HG03575 (cell line): ENCODE results near the gene BEX2.
A peak's percentile ranks its signal among the peaks of the same experiment; 100 is the strongest.
"Not testable (repeated sequence)": the region's sequence is repeated elsewhere in the genome, so short reads cannot be mapped to it uniquely, and the experiment has no call there.

Source experiments
- ATAC-seq: cut with Tn5 transposase; IDR thresholded peaks from one replicate; pipeline ENCODE4 v1.9.1; 2021; ENCODE audit not compliant: unreplicated experiment, insufficient number of reproducible peaks, low FRiP score; ENCODE audit errors: extremely low read depth

Gene BEX2

DNA sequence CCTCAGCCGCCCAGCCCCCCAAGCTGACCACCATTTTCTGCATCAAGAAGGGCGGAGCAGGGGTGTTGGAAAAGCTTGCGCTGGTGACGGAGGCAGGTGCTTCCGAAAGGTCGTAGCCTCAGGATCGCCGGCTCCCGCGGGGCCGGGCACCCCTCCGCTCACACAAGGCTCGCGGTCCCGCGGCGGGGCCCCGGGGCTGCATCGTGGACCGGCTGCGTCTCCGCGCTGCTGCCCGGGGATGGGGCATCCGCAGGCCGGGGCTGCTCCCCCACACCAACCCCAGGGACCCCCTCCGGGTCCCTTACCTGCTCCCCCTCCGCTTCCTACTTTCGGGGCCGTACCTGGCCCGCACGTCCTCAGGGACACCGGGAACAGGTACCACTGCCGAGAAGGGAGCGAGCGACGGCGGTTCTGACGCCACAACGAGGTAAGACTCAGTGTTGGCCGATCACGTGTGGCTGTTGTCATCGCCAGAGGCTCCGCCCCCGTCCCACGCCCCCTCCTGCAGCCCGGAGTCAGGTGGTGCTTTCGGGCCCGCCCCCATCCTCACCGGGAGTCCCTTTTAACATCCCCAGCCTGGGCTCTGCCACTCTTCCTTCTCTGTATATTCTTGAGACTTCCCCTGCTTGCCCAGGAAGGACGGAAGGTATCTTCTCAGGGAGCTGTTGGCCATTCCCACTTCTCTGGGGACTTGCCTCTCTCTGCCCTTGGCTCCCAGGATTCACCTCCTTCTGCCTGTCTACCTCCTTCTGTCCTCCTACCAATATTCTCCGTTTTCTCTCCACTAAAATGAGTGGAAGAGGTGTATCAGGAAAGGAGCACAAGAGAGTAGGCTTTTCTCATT is at the start of gene BEX2:
TSS of gene BEX2 (minus strand) at position 436 of the 844 bp plus-strand sequence. CDS start 1,014 bp downstream, outside the sequence.
- peak; percentile 54 for ATAC-seq

DNA sequence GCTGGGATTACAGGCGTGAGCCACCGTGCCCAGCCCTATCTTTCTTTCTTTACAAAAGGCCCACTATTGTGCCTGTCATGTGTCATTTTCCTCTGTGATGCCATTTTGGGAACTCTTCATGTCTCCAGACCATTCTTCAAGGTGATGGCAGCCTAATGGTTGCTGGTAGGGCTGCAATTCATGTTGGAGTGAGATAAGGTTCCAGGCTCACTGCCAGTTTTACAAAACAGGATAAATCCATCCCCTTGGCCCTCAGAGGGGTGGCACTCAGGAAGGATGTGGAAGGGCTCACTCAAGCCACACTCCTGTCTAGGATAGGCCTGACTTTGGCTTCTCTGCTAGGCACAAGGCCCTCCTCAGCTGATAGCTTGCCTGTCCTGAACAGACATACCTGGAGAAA is 49.3 kb upstream of the BEX2 start:
- no peak for ATAC-seq

DNA sequence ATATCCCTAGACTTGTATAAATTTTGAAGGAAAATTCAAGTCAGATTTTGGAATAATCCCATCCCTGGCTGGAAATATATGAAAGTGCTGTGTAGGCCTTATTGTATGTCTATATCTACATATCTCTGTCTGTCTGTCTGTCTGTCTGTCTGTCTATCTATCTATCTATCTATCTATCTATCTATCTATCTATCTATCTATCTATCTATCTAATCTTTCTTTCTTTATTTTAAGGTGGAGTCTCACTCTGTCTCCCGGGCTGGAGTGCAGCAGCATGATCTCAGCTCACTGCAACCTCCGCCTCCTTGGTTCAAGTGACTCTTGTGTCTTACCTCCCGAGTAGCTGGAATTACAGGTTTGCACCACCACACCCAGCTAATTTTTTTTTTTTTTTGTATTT is 48.8 kb upstream of the BEX2 start:
- ATAC-seq, result not testable (repeated sequence)

DNA sequence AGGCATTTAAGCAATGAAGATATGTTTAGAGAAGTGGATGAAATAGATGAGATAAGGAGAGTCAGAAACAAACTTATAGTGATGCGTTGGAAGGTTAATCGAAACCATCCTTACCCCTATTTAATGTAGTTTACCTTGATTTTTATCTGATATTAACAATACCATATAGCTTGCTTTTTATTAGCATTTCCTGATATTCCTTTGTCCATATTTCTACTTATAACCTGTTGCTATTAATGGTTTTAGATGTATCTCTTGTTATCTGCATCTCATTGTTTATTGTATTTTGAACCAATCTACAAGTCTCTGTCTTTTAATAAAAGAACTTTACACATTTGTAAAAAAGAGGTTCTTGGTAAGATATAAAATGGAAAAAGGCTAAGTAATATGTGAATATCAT is 47.1 kb upstream of the BEX2 start:
- ATAC-seq, result no peak

DNA sequence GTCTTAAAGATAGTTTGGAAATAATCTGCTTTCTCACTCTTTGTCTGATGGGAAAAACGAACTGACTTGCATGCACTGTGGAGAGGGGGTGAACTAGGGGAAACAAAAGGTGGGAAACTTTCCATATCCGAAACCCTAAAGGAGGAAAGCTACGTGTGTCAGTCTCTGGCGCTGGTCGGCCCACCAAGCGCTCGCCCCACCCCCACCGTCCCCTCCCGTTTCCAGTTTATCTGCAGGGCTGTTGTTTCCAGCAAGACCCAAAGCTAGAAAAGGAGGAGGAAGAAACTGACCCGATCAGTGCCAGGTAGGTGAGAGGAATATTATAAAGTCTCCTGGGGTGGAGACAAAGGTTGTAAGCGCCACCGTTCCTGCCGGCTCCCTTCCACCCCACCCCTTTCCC is 46.1 kb upstream of the BEX2 start:
- no peak for ATAC-seq

DNA sequence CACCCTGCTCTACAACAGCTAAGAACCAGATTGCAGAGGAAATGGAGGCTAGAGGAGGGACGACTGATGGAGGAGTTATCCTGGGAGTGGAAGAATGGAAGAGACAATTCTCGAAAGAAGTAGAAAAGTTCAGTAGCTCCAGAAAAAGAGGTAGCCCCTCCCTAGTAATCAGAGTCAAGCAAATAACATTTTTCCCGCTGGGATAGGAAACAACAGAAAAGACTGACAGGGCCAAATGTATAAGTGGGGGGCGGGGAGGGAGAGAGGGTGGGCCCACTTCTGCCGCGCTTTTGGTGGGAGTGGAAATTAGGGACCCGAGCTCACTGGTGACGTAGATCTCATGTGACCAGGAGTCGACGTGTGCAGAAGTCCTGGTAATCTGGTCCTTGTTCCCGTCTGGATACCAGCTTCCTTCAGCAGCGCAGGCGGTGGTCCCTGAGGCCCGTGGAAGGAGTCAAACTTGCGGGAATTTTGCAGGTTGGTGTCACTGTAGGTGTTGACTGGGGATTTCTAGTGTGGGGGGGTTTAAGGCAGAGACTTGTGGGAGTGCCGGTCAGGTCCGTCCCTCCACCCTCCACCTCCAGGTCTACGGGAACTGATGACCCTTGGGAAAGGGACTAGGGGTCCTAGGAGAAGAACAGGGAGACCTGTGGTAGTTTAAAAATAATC is 45.5 kb upstream of the BEX2 start, which contains the start of gene TCEAL9:
TSS of gene TCEAL9 (plus strand) at position 377 of the 669 bp plus-strand sequence. CDS start 1,179 bp downstream, outside the sequence.
- ATAC-seq, result no peak

DNA sequence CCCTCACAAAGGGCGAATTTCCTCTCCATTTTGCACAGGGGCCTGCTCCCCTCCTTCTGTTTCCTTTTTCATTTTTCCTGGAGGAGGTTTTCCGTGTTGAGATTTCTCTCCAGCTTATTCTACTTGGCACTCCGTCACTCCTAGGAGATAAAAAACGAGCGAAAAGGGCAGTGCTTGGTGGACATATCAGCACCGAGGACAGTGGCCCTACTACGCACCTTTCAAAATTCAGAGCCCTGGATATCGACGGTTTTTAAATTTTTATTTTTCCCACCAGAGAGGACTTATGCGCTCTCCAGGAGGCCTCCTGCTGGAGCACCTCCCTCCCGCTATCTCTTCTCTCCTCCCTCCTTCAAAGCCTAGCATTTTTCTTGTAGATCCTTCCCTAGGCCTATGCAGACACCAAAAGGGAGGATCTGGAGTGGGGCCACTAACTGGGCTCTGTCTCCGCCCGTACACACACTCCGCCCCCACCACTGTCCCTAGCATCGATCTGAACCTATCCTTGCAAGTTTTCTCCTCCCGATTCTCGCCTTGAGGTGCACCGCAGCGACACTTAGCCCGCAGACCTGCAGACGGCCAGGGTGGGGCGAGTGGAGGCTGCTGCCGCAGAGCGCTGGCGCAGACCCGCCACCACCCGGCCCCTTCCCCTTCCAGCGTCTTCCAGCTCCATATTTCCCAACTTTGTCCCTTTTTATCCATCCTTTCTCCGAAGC is 37.0 kb upstream of the BEX2 start:
- no peak for ATAC-seq

DNA sequence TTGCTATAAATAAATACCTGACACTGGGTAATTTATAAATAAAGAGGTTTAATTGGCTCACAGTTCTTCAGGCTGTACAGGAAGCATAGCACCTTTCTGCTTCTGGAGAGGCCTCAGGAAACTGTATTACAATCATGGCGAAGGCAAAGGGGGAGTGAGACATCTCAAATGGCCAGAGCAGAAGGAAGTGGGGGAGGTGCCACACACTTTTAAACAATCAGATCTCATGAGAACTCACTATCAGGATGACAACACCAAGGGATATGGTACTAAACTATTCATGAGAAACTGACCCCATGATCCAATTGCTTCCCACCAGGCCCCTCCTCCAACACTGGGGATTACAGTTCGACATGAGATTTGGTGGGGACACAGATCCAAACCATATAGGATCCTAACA is 33.8 kb upstream of the BEX2 start:
- ATAC-seq, result no peak

DNA sequence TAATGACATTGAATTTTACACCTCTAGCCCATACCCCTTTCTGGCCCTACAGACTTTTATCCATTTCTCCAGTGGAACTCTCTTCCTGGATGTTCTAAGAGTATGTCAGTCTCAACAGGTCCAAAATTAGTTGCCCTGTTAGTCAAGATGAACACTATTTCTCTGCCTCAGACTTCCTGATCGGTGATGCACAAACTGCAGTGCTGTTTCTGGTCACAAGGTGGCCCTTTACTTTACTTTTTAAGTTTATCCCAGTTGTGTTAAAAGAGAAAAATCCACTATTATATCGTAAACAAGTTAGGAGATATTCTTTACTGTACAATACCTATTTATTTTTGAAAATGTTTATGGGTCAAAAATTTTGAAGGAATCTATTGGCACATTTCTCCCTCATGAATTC is 32.3 kb upstream of the BEX2 start:
- ATAC-seq, result no peak

DNA sequence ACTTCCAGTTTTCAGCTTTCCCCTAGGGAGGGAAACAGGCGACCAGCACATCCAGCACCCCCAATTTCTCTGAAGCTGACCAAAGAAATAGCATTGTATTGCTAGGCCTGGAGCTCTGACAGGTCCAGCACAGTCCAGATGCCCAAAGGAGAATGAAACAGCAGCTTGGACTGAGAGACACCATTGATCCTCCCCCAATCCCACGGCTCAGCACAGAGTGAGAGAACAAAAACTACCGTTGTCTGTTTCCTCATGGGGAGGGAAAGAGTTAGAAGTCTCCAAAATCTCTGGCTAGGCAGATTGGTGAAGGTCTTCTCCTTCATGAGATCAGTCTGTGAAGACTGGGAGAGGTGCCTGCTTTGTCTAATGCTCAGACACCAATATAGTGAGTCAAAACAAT is 27.9 kb upstream of the BEX2 start:
- ATAC-seq, result no peak

DNA sequence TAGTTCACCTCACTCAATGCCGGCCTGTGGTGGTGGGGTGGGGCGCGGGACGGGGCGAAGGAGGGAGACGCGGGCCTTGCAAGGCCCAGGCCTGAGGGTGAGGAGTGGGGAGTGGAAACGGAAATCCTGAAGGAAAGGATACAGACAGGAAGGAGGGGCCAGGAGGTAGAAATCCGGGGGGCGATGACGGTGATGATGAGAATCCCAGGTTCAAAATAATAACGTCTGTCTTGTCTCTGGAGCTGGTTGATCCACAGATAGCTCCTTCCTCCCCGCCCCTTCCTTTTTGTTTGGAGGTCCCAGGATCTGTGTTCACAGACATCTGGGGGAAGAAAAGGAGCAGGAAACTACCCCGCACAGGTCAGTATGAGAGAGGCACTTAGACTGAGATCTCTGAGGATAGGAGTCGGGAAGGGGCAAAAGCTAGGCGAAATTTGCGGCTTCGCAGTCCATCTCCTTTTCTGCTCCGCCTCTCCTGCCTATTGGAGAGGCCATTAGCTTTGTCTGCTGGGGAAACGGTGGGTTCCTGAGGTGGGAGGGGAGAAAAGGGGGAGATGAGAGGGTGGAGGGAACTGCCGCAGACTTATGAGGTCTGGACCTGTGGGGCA is 20.0 kb upstream of the BEX2 start:
- ATAC-seq, result no peak

DNA sequence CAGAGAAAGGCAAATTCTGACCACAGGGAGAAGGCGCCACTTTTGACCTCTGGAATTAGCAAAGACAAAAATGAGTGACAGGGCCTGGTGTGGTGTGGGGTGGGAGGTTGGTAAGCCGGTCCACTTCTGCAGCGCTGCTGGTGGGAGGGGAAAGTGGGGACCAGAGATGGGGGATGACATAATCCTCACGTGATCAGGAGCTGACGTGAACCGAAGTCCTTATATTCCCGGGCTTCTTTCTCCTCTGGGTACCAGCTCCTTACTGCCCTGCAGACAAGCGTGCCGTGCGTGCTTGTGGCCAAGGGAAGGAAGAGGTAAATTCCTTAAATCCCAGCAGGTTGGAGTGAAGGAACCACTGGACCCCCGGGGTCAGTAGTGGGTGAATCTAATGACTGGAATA is 19.2 kb upstream of the BEX2 start, which contains the start of gene TCEAL7:
TSS of gene TCEAL7 (plus strand) at position 249 of the 400 bp plus-strand sequence. CDS start 1,165 bp downstream, outside the sequence.
- no peak for ATAC-seq

DNA sequence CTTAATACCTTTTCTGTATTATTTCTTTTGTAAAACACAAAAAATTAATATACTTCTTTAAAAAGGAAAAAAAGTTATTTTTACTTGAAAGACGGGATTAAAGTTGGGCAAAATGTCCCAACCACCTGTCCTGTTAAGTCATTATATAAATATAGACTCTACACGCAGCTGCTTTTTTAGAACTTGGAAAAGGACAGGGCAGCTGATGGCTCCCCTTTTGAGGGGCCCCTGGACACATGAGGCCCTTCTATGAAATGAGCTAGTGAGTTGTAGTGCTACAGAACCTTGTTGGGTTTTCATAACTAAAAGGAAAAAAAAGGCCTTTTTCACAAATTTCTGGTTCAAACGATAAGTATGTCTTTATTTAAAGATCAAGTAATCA is 600 bp upstream of the BEX2 start:
- no peak for ATAC-seq

DNA sequence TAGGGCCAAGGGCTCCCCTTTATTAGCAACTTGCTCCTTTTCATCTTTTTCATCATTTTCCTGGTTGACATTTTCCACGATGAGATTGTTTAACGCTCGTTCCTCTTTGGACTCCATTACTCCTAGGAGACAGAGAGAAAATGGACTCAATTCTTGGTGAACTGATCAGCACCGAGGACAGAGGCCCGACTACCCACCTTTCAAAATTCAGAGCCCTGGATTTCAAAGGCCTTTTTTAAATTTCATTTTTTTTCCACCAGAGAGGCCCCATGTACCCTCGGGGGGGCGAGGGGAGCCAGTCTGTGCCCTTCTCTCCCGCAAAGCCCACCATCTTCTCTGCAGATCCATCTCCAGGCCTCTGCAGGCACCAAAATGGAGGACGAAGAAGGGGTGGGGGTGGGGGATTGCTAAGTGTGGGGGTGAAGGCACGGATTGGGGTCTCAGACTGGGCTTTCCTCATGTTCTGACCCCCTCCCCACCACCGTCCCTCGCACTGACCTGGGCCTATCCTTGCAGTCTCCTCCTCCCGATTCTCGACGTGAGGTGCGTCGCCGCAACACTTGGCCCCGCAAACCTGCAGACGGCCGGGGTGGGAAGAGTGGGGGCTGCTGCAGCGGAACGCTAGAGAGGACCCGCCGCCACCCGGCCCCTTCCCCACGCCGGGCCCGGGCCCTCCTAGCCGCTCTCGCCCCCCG is 783 bp downstream of the BEX2 start:
- ATAC-seq, result no peak

DNA sequence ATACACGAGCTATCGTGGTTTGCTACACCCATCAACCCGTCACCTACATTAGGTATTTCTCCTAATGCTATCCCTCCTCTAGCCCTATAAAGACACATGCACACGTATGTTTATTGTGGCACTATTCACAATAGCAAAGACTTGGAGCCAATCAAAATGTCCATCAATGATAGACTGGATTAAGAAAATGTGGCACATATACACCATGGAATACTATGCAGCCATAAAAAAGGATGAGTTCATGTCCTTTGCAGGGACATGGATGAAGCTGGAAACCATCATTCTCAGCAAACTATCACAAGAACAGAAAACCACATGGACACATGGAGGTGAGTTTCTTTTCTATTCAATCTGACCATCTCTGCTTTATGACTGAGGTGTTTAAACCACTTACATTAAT is 5.1 kb downstream of the BEX2 start:
- not testable (repeated sequence) for ATAC-seq

DNA sequence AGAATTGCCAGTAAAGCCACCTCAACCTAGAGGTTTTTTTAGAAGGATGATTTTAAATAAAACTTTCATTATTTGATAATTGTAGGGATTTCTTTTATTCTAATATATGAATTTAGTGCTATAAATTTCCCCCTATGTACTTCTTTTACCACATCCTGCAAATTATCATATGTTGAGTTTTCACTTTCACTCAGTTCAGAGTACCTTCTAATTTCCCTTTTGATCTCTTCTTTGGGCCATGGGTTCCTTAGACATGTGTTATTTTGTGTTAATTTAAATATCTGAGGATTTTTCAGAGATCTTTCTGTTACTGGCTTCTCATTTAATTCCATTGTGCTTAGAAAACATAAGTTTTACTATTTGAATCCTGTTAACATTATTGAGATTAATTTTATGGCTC is 6.1 kb downstream of the BEX2 start:
- no peak for ATAC-seq

DNA sequence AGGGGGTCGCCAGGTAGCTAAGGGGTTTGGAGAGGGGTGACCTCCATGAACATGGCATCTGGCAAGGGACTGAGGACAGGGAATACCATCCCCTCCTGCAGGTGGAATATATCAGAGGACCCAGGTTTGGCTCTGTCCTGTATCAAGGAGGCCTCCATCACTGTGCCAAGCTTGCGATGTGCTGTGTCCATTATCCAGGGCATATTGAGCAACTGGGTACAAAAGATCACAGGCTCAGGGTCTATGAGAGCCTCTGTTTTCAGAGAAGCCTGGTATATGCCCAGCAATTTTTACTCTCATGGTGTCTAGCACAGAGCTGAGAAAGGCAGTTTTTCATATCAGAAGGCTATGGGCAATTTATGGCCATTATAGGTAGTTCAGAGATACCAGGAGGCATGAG is 17.7 kb downstream of the BEX2 start:
- no peak for ATAC-seq

DNA sequence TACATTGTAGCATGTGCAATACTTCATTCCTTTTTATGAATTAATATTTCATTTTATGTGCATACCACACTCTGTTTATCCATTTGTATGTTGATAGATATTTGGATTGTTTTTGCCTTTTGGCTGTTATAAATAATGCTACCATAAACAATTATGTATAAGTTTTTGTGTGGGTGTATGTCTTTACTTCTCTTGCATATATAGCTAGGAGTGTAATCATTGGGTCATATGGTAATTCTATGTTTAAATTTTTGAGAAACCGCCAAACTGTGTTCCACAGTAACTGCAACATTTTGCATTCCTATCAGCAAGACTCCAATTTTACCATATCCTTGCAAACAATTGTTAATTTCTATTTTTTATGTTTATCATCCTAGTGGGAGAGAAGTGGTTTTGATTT is 31.2 kb downstream of the BEX2 start:
- no peak for ATAC-seq

DNA sequence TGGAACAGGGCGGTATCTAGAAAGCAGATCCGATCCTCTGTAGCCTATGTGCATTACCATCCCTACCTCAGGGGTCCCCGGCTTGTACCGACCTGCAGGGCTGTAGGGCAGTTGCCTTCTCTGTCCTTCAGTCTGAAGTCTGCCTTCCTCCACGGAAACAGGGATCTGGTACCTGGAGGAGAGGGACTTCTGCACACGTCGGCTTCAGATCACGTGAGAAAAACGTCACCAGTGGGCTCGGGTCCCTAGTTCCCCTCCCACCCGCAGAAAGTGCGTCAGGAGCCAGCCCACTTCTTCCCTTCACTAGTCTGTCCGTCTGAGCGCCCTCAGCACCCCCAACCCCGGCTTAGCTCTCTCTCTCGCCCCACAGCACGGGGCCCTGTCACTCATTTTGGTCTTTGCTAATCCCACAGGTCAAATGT is 34.2 kb downstream of the BEX2 start, which contains the start of gene TCEAL5:
TSS of gene TCEAL5 (minus strand) at position 170 of the 422 bp plus-strand sequence. CDS start 2,187 bp downstream, outside the sequence.
- no peak for ATAC-seq
